Amniotic stem cell (primary cell): ENCODE data around the gene CCL27.
A peak's percentile ranks its signal among the peaks of the same experiment; 100 is the strongest.

ENCODE experiments used
- DNase-seq: peaks from one replicate; lab custom pipeline; 2025; lab: John Stamatoyannopoulos, UW

CCL27 gene

GRCh38 chr9:34627716-34628655 lies 34.5 kb downstream of the CCL27 start:
- no peak for DNase-seq

GRCh38 chr9:34625186-34625486 lies 37.3 kb downstream of the CCL27 start:
- no peak for DNase-seq

- no peak for DNase-seq
These were observed 37.8 kb downstream of the CCL27 start for GRCh38 chr9:34624475-34625185.

GRCh38 chr9:34623374-34624235 lies 38.9 kb downstream of the CCL27 start:
- DNase-seq, result no peak

GRCh38 chr9:34620061-34620994 lies 42.1 kb downstream of the CCL27 start, which contains the start of gene DCTN3:
DCTN3 (minus strand) TSS chr9:34620495; CDS start chr9:34620464, 31 bp downstream.
- DNase-seq, result peak; percentile 98

- no peak for DNase-seq
These were observed 47.3 kb downstream of the CCL27 start for GRCh38 chr9:34615132-34615531.

- peak; percentile 36 for DNase-seq
These were observed 49.6 kb downstream of the CCL27 start for GRCh38 chr9:34612788-34613390.
